Measurements from ENCODE around the gene PURB.

DNA sequence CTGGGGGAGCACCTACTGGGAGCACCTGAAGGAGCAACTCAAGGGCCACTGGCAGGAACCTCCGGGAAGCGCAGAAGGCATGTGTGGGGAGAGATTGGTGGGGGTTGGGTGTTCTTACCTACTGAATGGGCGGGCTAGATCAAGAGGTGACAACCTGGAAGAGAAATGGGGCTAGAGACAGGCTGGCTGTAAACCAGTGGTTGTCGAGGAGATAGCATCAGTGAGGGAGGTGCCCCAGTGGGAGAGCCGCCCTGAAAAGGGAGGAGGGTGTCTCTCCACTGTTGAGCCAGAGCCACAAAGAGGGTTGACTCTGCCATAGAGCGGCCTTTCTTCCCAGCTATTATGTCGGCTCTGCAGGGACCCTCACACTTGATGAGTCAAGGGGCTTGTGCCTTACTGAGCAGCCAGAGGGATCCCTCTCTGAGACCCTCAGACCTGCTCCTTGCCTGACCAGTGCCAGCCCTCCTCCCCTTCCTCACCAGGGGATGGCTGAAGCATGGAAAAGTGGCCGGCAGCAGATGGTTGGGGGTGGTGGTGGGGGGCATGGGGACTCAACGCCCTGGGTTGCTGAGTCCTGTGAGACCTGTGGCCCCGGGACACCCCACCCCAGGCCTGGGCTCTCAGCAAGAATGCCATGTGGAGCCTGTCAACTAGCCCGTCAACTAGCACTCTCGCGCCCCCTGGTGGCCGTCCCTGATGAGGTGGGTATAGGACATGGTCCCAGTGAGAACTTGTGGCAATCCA, 36.4 kb upstream of the PURB start:
- TF ChIP-seq POLR2A (IDR thresholded peaks at IDR 0.05) = no peak
- TF ChIP-seq, protein P1, sequence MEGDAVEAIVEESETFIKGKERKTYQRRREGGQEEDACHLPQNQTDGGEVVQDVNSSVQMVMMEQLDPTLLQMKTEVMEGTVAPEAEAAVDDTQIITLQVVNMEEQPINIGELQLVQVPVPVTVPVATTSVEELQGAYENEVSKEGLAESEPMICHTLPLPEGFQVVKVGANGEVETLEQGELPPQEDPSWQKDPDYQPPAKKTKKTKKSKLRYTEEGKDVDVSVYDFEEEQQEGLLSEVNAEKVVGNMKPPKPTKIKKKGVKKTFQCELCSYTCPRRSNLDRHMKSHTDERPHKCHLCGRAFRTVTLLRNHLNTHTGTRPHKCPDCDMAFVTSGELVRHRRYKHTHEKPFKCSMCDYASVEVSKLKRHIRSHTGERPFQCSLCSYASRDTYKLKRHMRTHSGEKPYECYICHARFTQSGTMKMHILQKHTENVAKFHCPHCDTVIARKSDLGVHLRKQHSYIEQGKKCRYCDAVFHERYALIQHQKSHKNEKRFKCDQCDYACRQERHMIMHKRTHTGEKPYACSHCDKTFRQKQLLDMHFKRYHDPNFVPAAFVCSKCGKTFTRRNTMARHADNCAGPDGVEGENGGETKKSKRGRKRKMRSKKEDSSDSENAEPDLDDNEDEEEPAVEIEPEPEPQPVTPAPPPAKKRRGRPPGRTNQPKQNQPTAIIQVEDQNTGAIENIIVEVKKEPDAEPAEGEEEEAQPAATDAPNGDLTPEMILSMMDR (IDR thresholded peaks at IDR 0.05) = peak; percentile 72 to 78 (median 73)
- TF ChIP-seq POLR2AphosphoS5 (IDR thresholded peaks at IDR 0.05; ENCODE audit: insufficient read depth in 1 of 2, low read depth in 1 of 2) = no peak
